Right lobe of liver (tissue), 6 donors: ENCODE results near the gene SEC24B. TPM values are rescaled to one million over a fixed set of nuclear protein-coding genes. Genes with fewer than 3 reads are reported as not detected.

Source experiments
- ATAC-seq, 4 donors: fragments of 200-7000 bp; cut with Tn5 transposase; one replicate each; pipeline ENCODE4 v1.9.1; 2020; ENCODE audit warnings: mild to moderate bottlenecking in 4 of 4, moderate library complexity in 4 of 4
- DNase-seq, 3 donors: peaks; one replicate each; pipeline ENCODE4 v3.0.0-alpha.2; 2020
- H3K27ac ChIP-seq, 3 donors: fragments of 200-600 bp; one replicate each; pipeline ENCODE4 v1.8.0; 2022
- H3K27me3 ChIP-seq, 2 donors: fragments of 200-600 bp; one replicate each; pipeline ENCODE4 v1.8.0; 2022
- H3K36me3 ChIP-seq, 4 donors: fragments of 200-600 bp; sonication (generic) in 1 of 4; one replicate each; pipeline versions ENCODE4 v1.5.1 to v1.8.0; 2017 to 2022; ENCODE audit warnings: control low read depth in 1 of 4
- H3K4me1 ChIP-seq, 4 donors: fragments of 200-600 bp; sonication (generic) in 1 of 4; one replicate each; pipeline versions ENCODE4 v1.5.1 to v1.8.0; 2017 to 2022; ENCODE audit warnings: control low read depth in 1 of 4
- H3K4me3 ChIP-seq, 3 donors: fragments of 200-600 bp; one replicate each; pipeline ENCODE4 v1.8.0; 2022
- H3K9me3 ChIP-seq, 4 donors: fragments of 200-600 bp; sonication (generic) in 1 of 4; one replicate each; pipeline versions ENCODE4 v1.5.1 to v1.8.0; 2017 to 2022; ENCODE audit warnings: control low read depth in 1 of 4
- CTCF ChIP-seq, 4 donors: fragments of 200-600 bp in 3 of 4; fragments of 450-650 bp in 1 of 4; IDR thresholded peaks; one replicate each; pipeline versions ENCODE4 v1.5.1 to v1.8.0; 2016 to 2022; ENCODE audit warnings: antibody characterized with exemption in 4 of 4, mild to moderate bottlenecking in 2 of 4
- POLR2A ChIP-seq: fragments of 450-650 bp; IDR thresholded peaks from one replicate; pipeline ENCODE4 v1.6.1; 2017; ENCODE audit warnings: antibody characterized with exemption, mild to moderate bottlenecking
- WGBS: methylation state at CpG from one replicate; pipeline ENCODE4 v1.1.6; 2018; ENCODE audit warnings: low coverage, low lambda C conversion rate; ENCODE audit not compliant: insufficient coverage; ENCODE audit errors: missing lambda C conversion rate; 5-methylcytosine and 5-hydroxymethylcytosine counted together
- intact Hi-C, 2 donors: fragments of 100-400 bp; cut with DNase I; formaldehyde crosslinking; loops; one replicate each; pipeline versions ENCODE4 v1.11.2 to v1.14.1; 2022
- total RNA-seq, 6 experiments: library from RNA; depleted of rRNA in 2 of 6; stranded (reverse); fragments of >200 nt in 2 of 6; fragmentation: NEBNext Ultra II Directional in 3 of 6; extraction: Animal tissue kit (Norgen Biotek cat#: 25700) in 3 of 6; gene quantifications; one replicate each; pipeline versions ENCODE4 v1.1.0 to v1.2.4, GENCODE V29; 2016 to 2023
- donor health status: DM: no; HTN: yes; CAD: no.
- donor health status: DM: no; HTN: no; CAD: no.
- donor health status: DM: no; HTN: no; CAD: no.
- donor health status: DM: no; HTN: yes; CAD: no.
- donor health status: DM: no; HTN: yes; CAD: no.

The SEC24B gene
- total RNA-seq, 6 experiments from 2014 or later = 22.1 to 55.0 (median 27.1) TPM

DNA sequence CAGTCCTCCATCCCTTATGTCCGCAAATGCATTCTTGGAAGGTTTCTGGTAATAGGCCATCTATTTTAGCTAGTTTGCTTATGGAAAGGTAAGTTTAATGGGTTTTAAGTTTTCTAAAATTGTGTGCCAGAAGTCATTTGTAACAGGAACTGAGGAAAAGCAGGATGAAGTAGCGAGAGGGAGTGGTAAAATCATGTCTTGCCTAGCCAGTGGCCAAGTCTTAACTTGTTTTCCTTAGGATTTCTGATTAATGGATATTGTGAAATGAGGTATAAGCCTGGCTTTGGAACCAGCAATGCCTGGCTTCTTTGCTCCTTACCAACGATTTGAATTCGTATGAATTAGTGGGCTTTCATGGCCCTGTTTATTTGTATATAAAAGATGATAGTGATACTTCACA is 7.3 kb downstream of the SEC24B start:
- intact Hi-C loops = no loop called here
- WGBS = 31% methylated on average over 4 of the region's 4 CpGs
- Histone ChIP-seq H3K36me3 (no peaks in the 10 kb centered on the region), H3K4me3 (no peak overlapping the region), H3K9me3 (no peaks in the 10 kb centered on the region), H3K4me1 (peaks cover 0 to 81% (median 32%) of the 10 kb centered on the region in 4 donors), H3K27me3 (no peaks in the 10 kb centered on the region), H3K27ac (peak overlapping the region in 1 of 3 donors; percentile 0)
- TF ChIP-seq POLR2A (no peak), CTCF (IDR thresholded peaks at IDR 0.05) (no peak)
- DNase-seq (no peak), ATAC-seq (peak in 3 of 4 donors; percentile 20 to 47 (median 30))

- intact Hi-C loops = no loop called here
- H3K27ac ChIP-seq = no peak overlapping the region
- 94% methylated on average over 2 of the region's 2 CpGs for WGBS
- ATAC-seq (peak in 2 of 4 donors; percentile 15 to 16), DNase-seq (no peak)
- peaks cover 0 to 4% (median 0%) of the 10 kb centered on the region in 4 donors for H3K36me3 ChIP-seq
- H3K4me3 ChIP-seq = no peak overlapping the region
- TF ChIP-seq CTCF (IDR thresholded peaks at IDR 0.05) = no peak
- no peak for TF ChIP-seq POLR2A
- H3K27me3 ChIP-seq = no peaks in the 10 kb centered on the region
- peaks cover 0 to 71% (median 30%) of the 10 kb centered on the region in 4 donors for H3K4me1 ChIP-seq
- H3K9me3 ChIP-seq = no peaks in the 10 kb centered on the region
Observed at GRCh38 chr4:109441862-109442458, 8.3 kb downstream of the SEC24B start.

GRCh38 chr4:109444182-109444844 is 10.7 kb downstream of the SEC24B start:
- TF ChIP-seq CTCF (IDR thresholded peaks at IDR 0.05) (no peak), POLR2A (no peak)
- intact Hi-C loops = no loop called here
- no peaks in the 10 kb centered on the region for H3K27me3 ChIP-seq

GRCh38 chr4:109447278-109447677 is 13.7 kb downstream of the SEC24B start:
- Histone ChIP-seq H3K4me3 (no peak overlapping the region), H3K9me3 (no peaks in the 10 kb centered on the region), H3K27ac (no peak overlapping the region), H3K36me3 (peaks cover 0 to 11% (median 6%) of the 10 kb centered on the region in 4 donors), H3K27me3 (no peaks in the 10 kb centered on the region), H3K4me1 (peaks cover 0 to 20% (median 8%) of the 10 kb centered on the region in 4 donors)
- no peak for ATAC-seq
- intact Hi-C loops = no loop called here
- no peak for TF ChIP-seq POLR2A
- no peak for TF ChIP-seq CTCF (IDR thresholded peaks at IDR 0.05)
- DNase-seq = no peak

More at GRCh38 chr4:109444182-109444844, 10.7 kb downstream of the SEC24B start:
- ATAC-seq (peak in 1 of 4 donors; percentile 31), DNase-seq (no peak)
- H3K27ac ChIP-seq = no peak overlapping the region
- H3K4me1 ChIP-seq = peaks cover 0 to 48% (median 23%) of the 10 kb centered on the region in 4 donors
- no peak overlapping the region for H3K4me3 ChIP-seq
- H3K9me3 ChIP-seq = no peaks in the 10 kb centered on the region
- H3K36me3 ChIP-seq = peaks cover 0 to 4% (median 1%) of the 10 kb centered on the region in 4 donors
- WGBS = 60% methylated on average over 2 of the region's 2 CpGs
